ENCODE results near the gene SEC14L1. TPM values are rescaled to one million over a fixed set of nuclear protein-coding genes. Genes with fewer than 3 reads are reported as not detected.
"Not testable (repeated sequence)": the region's sequence is repeated elsewhere in the genome, so short reads cannot be mapped to it uniquely, and the experiment has no call there.

SEC14L1 gene
- total RNA-seq = 100 to 1,000 TPM in 1 of 2 donors, 10 to 100 TPM in 1; 96.6 to 140 TPM
- 32.9 to 65.7 reads per million in 2 donors for total RNA-seq

GRCh38 chr17:77140878-77141767 lies at the start of gene SEC14L1:
Gene SEC14L1, plus strand, starts transcription at chr17:77140969. Its CDS starts 2,628 bp downstream, at chr17:77143597.
- H3K9me3 ChIP-seq (ENCODE audit: control insufficient read depth, low read length, poor library complexity, severe bottlenecking) = no peaks in the 10 kb centered on the region
- Mint-ChIP-seq H3K36me3 (ENCODE audit: low read depth) (peaks cover 6% of the 10 kb centered on the region), H3K27me3 (no peaks in the 10 kb centered on the region), H3K4me1 (peaks cover 29% of the 10 kb centered on the region), H3K27ac (peak within 1 kb of the TSS; percentile 92), H3K4me3 (peak within 1 kb of the TSS; percentile 91)
- DNase-seq (no peak), ATAC-seq (peak; percentile 67)

GRCh38 chr17:77092025-77092424 lies 48.7 kb upstream of the SEC14L1 start:
- H3K4me3 Mint-ChIP-seq = no peak overlapping the region
- DNase-seq = no peak
- H3K27me3 Mint-ChIP-seq = no peaks in the 10 kb centered on the region
- peaks cover 6% of the 10 kb centered on the region for H3K36me3 Mint-ChIP-seq (ENCODE audit: low read depth)
- H3K27ac Mint-ChIP-seq = peak overlapping the region; percentile 93
- no peaks in the 10 kb centered on the region for H3K9me3 ChIP-seq (ENCODE audit: control insufficient read depth, low read length, poor library complexity, severe bottlenecking)
- no peak for ATAC-seq
- H3K4me1 Mint-ChIP-seq = peaks cover 28% of the 10 kb centered on the region

- Mint-ChIP-seq H3K27me3 (no peaks in the 10 kb centered on the region), H3K4me3 (no peak overlapping the region), H3K27ac (no peak overlapping the region), H3K4me1 (peaks cover 25% of the 10 kb centered on the region), H3K36me3 (ENCODE audit: low read depth) (peaks cover 5% of the 10 kb centered on the region)
- DNase-seq (no peak), ATAC-seq (no peak)
- no peaks in the 10 kb centered on the region for H3K9me3 ChIP-seq (ENCODE audit: control insufficient read depth, low read length, poor library complexity, severe bottlenecking)
Measured at GRCh38 chr17:77095461-77095860, 45.3 kb upstream of the SEC14L1 start.

- Mint-ChIP-seq H3K36me3 (ENCODE audit: low read depth) (peaks cover 4% of the 10 kb centered on the region), H3K4me3 (no peak overlapping the region), H3K27me3 (no peaks in the 10 kb centered on the region), H3K4me1 (peaks cover 26% of the 10 kb centered on the region), H3K27ac (peak overlapping the region; percentile 93)
- DNase-seq (no peak), ATAC-seq (peak; percentile 62)
- no peaks in the 10 kb centered on the region for H3K9me3 ChIP-seq (ENCODE audit: control insufficient read depth, low read length, poor library complexity, severe bottlenecking)
Measured at GRCh38 chr17:77096570-77097214, 44.1 kb upstream of the SEC14L1 start.

- H3K36me3 Mint-ChIP-seq (ENCODE audit: low read depth) = no peaks in the 10 kb centered on the region
- ATAC-seq = no peak
- peak overlapping the region; percentile 93 for H3K27ac Mint-ChIP-seq
Measured at GRCh38 chr17:77097631-77098180, 43.1 kb upstream of the SEC14L1 start.

GRCh38 chr17:77098884-77099545 lies 41.8 kb upstream of the SEC14L1 start:
- Mint-ChIP-seq H3K36me3 (ENCODE audit: low read depth) (no peaks in the 10 kb centered on the region), H3K4me3 (no peak overlapping the region), H3K27ac (peak overlapping the region; percentile 93), H3K4me1 (peaks cover 23% of the 10 kb centered on the region), H3K27me3 (no peaks in the 10 kb centered on the region)
- ATAC-seq (peak; percentile 87), DNase-seq (no peak)
- H3K9me3 ChIP-seq (ENCODE audit: control insufficient read depth, low read length, poor library complexity, severe bottlenecking) = no peaks in the 10 kb centered on the region

More at GRCh38 chr17:77097631-77098180, 43.1 kb upstream of the SEC14L1 start:
- no peak for DNase-seq
- Mint-ChIP-seq H3K27me3 (no peaks in the 10 kb centered on the region), H3K4me3 (no peak overlapping the region), H3K4me1 (peaks cover 20% of the 10 kb centered on the region)
- no peaks in the 10 kb centered on the region for H3K9me3 ChIP-seq (ENCODE audit: control insufficient read depth, low read length, poor library complexity, severe bottlenecking)

- ATAC-seq = peak; percentile 26
- H3K9me3 ChIP-seq (ENCODE audit: control insufficient read depth, low read length, poor library complexity, severe bottlenecking) = no peaks in the 10 kb centered on the region
- no peak for DNase-seq
- Mint-ChIP-seq H3K27me3 (no peaks in the 10 kb centered on the region), H3K36me3 (ENCODE audit: low read depth) (no peaks in the 10 kb centered on the region), H3K27ac (peak overlapping the region; percentile 93), H3K4me1 (peaks cover 22% of the 10 kb centered on the region), H3K4me3 (no peak overlapping the region)
Measured at GRCh38 chr17:77099997-77100396, 40.8 kb upstream of the SEC14L1 start.

GRCh38 chr17:77101521-77102410 lies 39.0 kb upstream of the SEC14L1 start:
- H3K9me3 ChIP-seq (ENCODE audit: control insufficient read depth, low read length, poor library complexity, severe bottlenecking) = no peaks in the 10 kb centered on the region
- DNase-seq = no peak
- Mint-ChIP-seq H3K4me1 (peaks cover 22% of the 10 kb centered on the region), H3K36me3 (ENCODE audit: low read depth) (no peaks in the 10 kb centered on the region), H3K27me3 (no peaks in the 10 kb centered on the region), H3K27ac (peak overlapping the region; percentile 93), H3K4me3 (no peak overlapping the region)
- no peak for ATAC-seq

- not testable (repeated sequence) for H3K36me3 Mint-ChIP-seq (ENCODE audit: low read depth); ATAC-seq; H3K4me3 Mint-ChIP-seq; H3K9me3 ChIP-seq (ENCODE audit: control insufficient read depth, low read length, poor library complexity, severe bottlenecking); H3K27me3 Mint-ChIP-seq; DNase-seq
- Mint-ChIP-seq H3K4me1 (peaks cover 21% of the 10 kb centered on the region), H3K27ac (peak overlapping the region; percentile 29)
Measured at GRCh38 chr17:77102411-77103134, 38.2 kb upstream of the SEC14L1 start.

- no peaks in the 10 kb centered on the region for H3K9me3 ChIP-seq (ENCODE audit: control insufficient read depth, low read length, poor library complexity, severe bottlenecking)
- H3K27ac Mint-ChIP-seq = no peak overlapping the region
- H3K4me1 Mint-ChIP-seq = peaks cover 21% of the 10 kb centered on the region
- no peak for DNase-seq
- H3K27me3 Mint-ChIP-seq = no peaks in the 10 kb centered on the region
- no peak for ATAC-seq
- no peaks in the 10 kb centered on the region for H3K36me3 Mint-ChIP-seq (ENCODE audit: low read depth)
- no peak overlapping the region for H3K4me3 Mint-ChIP-seq
Measured at GRCh38 chr17:77105706-77106105, 35.1 kb upstream of the SEC14L1 start.

GRCh38 chr17:77106874-77107358 lies 33.9 kb upstream of the SEC14L1 start:
- no peak for DNase-seq
- peak overlapping the region; percentile 96 for H3K27ac Mint-ChIP-seq
- peak overlapping the region; percentile 84 for H3K4me3 Mint-ChIP-seq
- no peaks in the 10 kb centered on the region for H3K27me3 Mint-ChIP-seq
- no peaks in the 10 kb centered on the region for H3K36me3 Mint-ChIP-seq (ENCODE audit: low read depth)
- ATAC-seq = peak; percentile 62
- no peaks in the 10 kb centered on the region for H3K9me3 ChIP-seq (ENCODE audit: control insufficient read depth, low read length, poor library complexity, severe bottlenecking)
- H3K4me1 Mint-ChIP-seq = peaks cover 21% of the 10 kb centered on the region

Data from T-helper 17 cell (primary cell).